ENCODE measurements around the gene DUSP2.
"Not testable (repeated sequence)": the region's sequence is repeated elsewhere in the genome, so short reads cannot be mapped to it uniquely, and the experiment has no call there.

DUSP2 gene

GRCh38 chr2:96144481-96145035 lies 682 bp downstream of the DUSP2 start:
- ATAC-seq, result no peak
- no peaks in the 10 kb centered on the region for H3K27me3 Mint-ChIP-seq
- DNase-seq, result peak in 1 of 2 donors; percentile 51
- H3K4me3 Mint-ChIP-seq, result peak overlapping the region; percentile 97 to 98
- peak overlapping the region; percentile 94 to 99 for H3K27ac Mint-ChIP-seq
- H3K9me3 Mint-ChIP-seq, result no peaks in the 10 kb centered on the region
- H3K4me1 Mint-ChIP-seq, result peaks cover 74% of the 10 kb centered on the region

GRCh38 chr2:96143848-96144480 lies 1.3 kb downstream of the DUSP2 start:
- Mint-ChIP-seq H3K27me3 (no peaks in the 10 kb centered on the region), H3K4me3 (peak overlapping the region; percentile 97 to 98), H3K9me3 (no peaks in the 10 kb centered on the region), H3K4me1 (peaks cover 74% of the 10 kb centered on the region), H3K27ac (peak overlapping the region; percentile 94 to 99)
- DNase-seq (peak; percentile 62 to 66), ATAC-seq (no peak)

GRCh38 chr2:96143231-96143847 lies 1.9 kb downstream of the DUSP2 start:
- ATAC-seq, result no peak
- Mint-ChIP-seq H3K27me3 (no peaks in the 10 kb centered on the region), H3K4me3 (peak overlapping the region; percentile 97 to 98), H3K4me1 (peaks cover 74% of the 10 kb centered on the region), H3K9me3 (no peaks in the 10 kb centered on the region), H3K27ac (peak overlapping the region; percentile 94 to 99)
- peak in 1 of 2 donors; percentile 58 for DNase-seq

- H3K27ac Mint-ChIP-seq, result peak overlapping the region; percentile 93 to 99
- no peaks in the 10 kb centered on the region for H3K9me3 Mint-ChIP-seq
- peaks cover 70% of the 10 kb centered on the region for H3K4me1 Mint-ChIP-seq
- peak; percentile 18 for ATAC-seq
- DNase-seq, result peak; percentile 78 to 85
- no peaks in the 10 kb centered on the region for H3K27me3 Mint-ChIP-seq
- H3K4me3 Mint-ChIP-seq, result peak overlapping the region; percentile 97 to 98
These were observed 2.8 kb downstream of the DUSP2 start for GRCh38 chr2:96142217-96143113.

GRCh38 chr2:96141624-96141967 lies 3.6 kb downstream of the DUSP2 start:
- H3K27ac Mint-ChIP-seq, DNase-seq, H3K9me3 Mint-ChIP-seq, ATAC-seq, H3K27me3 Mint-ChIP-seq: not testable (repeated sequence)
- peaks cover 62% of the 10 kb centered on the region for H3K4me1 Mint-ChIP-seq
- peak overlapping the region; percentile 97 to 98 for H3K4me3 Mint-ChIP-seq

- Mint-ChIP-seq H3K27ac (peak overlapping the region in 1 of 2 donors; percentile 80), H3K9me3 (no peaks in the 10 kb centered on the region), H3K4me3 (peak overlapping the region; percentile 97 to 98), H3K27me3 (no peaks in the 10 kb centered on the region), H3K4me1 (peaks cover 57% of the 10 kb centered on the region)
- DNase-seq, result no peak
- no peak for ATAC-seq
These were observed 4.2 kb downstream of the DUSP2 start for GRCh38 chr2:96140941-96141623.

- no peaks in the 10 kb centered on the region for H3K27me3 Mint-ChIP-seq
- no peak for DNase-seq
- peak overlapping the region; percentile 52 to 97 for H3K4me3 Mint-ChIP-seq
- no peak overlapping the region for H3K27ac Mint-ChIP-seq
- peaks cover 51% of the 10 kb centered on the region for H3K4me1 Mint-ChIP-seq
- H3K9me3 Mint-ChIP-seq, result no peaks in the 10 kb centered on the region
- ATAC-seq, result no peak
These were observed 6.0 kb downstream of the DUSP2 start for GRCh38 chr2:96139181-96139758.

GRCh38 chr2:96138179-96139145 lies 6.8 kb downstream of the DUSP2 start, which contains the start of gene ASTL:
ASTL (minus strand) TSS chr2:96138502; CDS start chr2:96138436, 66 bp downstream.
- ATAC-seq (peak; percentile 54), DNase-seq (peak; percentile 59 to 77)
- H3K4me1 Mint-ChIP-seq, result peaks cover 51% of the 10 kb centered on the region
- no peaks in the 10 kb centered on the region for H3K27me3 Mint-ChIP-seq
- H3K4me3 Mint-ChIP-seq, result peak within 1 kb of the TSS; percentile 52 to 97
- H3K27ac Mint-ChIP-seq, result peak within 1 kb of the TSS in 1 of 2 donors; percentile 68
- H3K9me3 Mint-ChIP-seq, result no peaks in the 10 kb centered on the region

- Mint-ChIP-seq H3K27ac (no peak overlapping the region), H3K9me3 (no peaks in the 10 kb centered on the region), H3K4me3 (no peak overlapping the region), H3K27me3 (no peaks in the 10 kb centered on the region), H3K4me1 (peaks cover 47% of the 10 kb centered on the region)
- no peak for DNase-seq
- ATAC-seq, result peak; percentile 0
These were observed 7.7 kb downstream of the DUSP2 start for GRCh38 chr2:96137321-96138178.

GRCh38 chr2:96136129-96136720 lies 9.0 kb downstream of the DUSP2 start:
- H3K4me1 Mint-ChIP-seq, result peaks cover 47% of the 10 kb centered on the region
- H3K27me3 Mint-ChIP-seq, result no peaks in the 10 kb centered on the region
- no peak overlapping the region for H3K27ac Mint-ChIP-seq
- no peak overlapping the region for H3K4me3 Mint-ChIP-seq
- no peak for ATAC-seq
- no peak for DNase-seq
- H3K9me3 Mint-ChIP-seq, result no peaks in the 10 kb centered on the region

- Mint-ChIP-seq H3K4me3 (no peak overlapping the region), H3K4me1 (peaks cover 49% of the 10 kb centered on the region), H3K27ac (no peak overlapping the region), H3K27me3 (no peaks in the 10 kb centered on the region), H3K9me3 (no peaks in the 10 kb centered on the region)
- no peak for DNase-seq
- no peak for ATAC-seq
These were observed 9.6 kb downstream of the DUSP2 start for GRCh38 chr2:96135621-96136020.

GRCh38 chr2:96135171-96135570 lies 10.1 kb downstream of the DUSP2 start:
- peak overlapping the region in 1 of 2 donors; percentile 89 for H3K27ac Mint-ChIP-seq
- DNase-seq, result no peak

GRCh38 chr2:96134421-96134820 lies 10.8 kb downstream of the DUSP2 start:
- no peak for DNase-seq
- H3K27me3 Mint-ChIP-seq, result no peaks in the 10 kb centered on the region
- H3K27ac Mint-ChIP-seq, result peak overlapping the region in 1 of 2 donors; percentile 89
- H3K4me3 Mint-ChIP-seq, result no peak overlapping the region
- no peak for ATAC-seq
- peaks cover 48% of the 10 kb centered on the region for H3K4me1 Mint-ChIP-seq
- no peaks in the 10 kb centered on the region for H3K9me3 Mint-ChIP-seq

More at GRCh38 chr2:96135171-96135570, 10.1 kb downstream of the DUSP2 start:
- H3K4me3 Mint-ChIP-seq, result no peak overlapping the region
- no peaks in the 10 kb centered on the region for H3K9me3 Mint-ChIP-seq
- no peak for ATAC-seq
- H3K27me3 Mint-ChIP-seq, result no peaks in the 10 kb centered on the region
- H3K4me1 Mint-ChIP-seq, result peaks cover 49% of the 10 kb centered on the region
